Activated CD8-positive, alpha-beta T cell treated with anti-CD3 and anti-CD28 coated beads for 36 hours (primary cell): Measurements from ENCODE around the gene CFAP141. TPM values are rescaled to one million over a fixed set of nuclear protein-coding genes. Genes with fewer than 3 reads are reported as not detected.

Experiments
- ATAC-seq: fragments of 200-7000 bp; cut with Tn5 transposase; one replicate; pipeline ENCODE4 v1.10.0; 2021; ENCODE audit warnings: mild to moderate bottlenecking, moderate library complexity
- CTCF ChIA-PET: fragments of 350-600 bp; sonication (Branson Sonifier 250); formaldehyde crosslinking; loops from one replicate; lab custom pipeline; 2021; ENCODE audit warnings: antibody characterized with exemption; lab: Charles Lee
- POLR2A ChIA-PET: fragments of 350-600 bp; sonication (Branson Sonifier 250); formaldehyde crosslinking; loops from one replicate; lab custom pipeline; 2021; ENCODE audit warnings: antibody characterized with exemption; lab: Charles Lee
- DNase-seq: peaks from one replicate; pipeline ENCODE4 v3.0.0-alpha.2; 2020
- H3K27ac Mint-ChIP-seq: one replicate; pipeline ENCODE4 v1.8.0; 2021; ENCODE audit warnings: mild to moderate bottlenecking, mixed read lengths
- H3K27me3 Mint-ChIP-seq: one replicate; pipeline ENCODE4 v1.8.0; 2021; ENCODE audit warnings: mixed read lengths
- H3K36me3 Mint-ChIP-seq: one replicate; pipeline ENCODE4 v1.8.0; 2021; ENCODE audit warnings: low read depth, mixed read lengths
- H3K4me1 Mint-ChIP-seq: one replicate; pipeline ENCODE4 v1.8.0; 2021; ENCODE audit warnings: low read depth, mixed read lengths
- H3K4me3 Mint-ChIP-seq: one replicate; pipeline ENCODE4 v1.8.0; 2021; ENCODE audit warnings: mild to moderate bottlenecking, moderate library complexity, mixed read lengths
- H3K9me3 Mint-ChIP-seq: one replicate; pipeline ENCODE4 v1.8.0; 2021; ENCODE audit warnings: mixed read lengths
- intact Hi-C: fragments of 100-400 bp; cut with micrococcal nuclease; formaldehyde crosslinking; loops from one replicate; pipeline ENCODE4 v1.10.0; 2022
- total RNA-seq, 2 experiments: library from RNA; stranded (reverse); gene quantifications; one replicate each; pipeline ENCODE4 v1.2.3, GENCODE V29; 2021
- TF ChIP-seq, protein P1 (sequence below): fragments of 200-600 bp; IDR thresholded peaks from one replicate; pipeline ENCODE4 v1.8.0; 2022; ENCODE audit warnings: antibody characterized with exemption, mild to moderate bottlenecking

CFAP141 gene
- total RNA-seq, 2 experiments from 2014 or later, result not detected

DNA sequence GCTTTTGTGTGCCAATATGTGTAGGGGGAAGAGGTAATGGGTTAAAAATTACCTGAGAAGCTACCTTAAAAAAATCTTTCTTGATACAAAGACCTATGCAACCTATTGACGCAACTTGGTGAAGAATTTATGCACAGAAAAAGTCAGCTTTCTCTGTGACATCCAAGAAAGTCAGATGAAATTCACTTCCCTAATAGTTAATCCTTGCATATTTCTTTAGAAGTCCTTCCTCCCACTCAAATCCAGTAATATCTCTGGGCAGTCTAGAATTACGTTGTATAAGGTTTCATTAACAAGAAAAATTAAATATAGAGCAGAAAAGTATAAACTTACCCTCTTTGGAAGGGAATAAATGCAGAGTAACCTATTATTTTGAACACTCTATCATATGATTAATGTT, 17.5 kb upstream of the CFAP141 start:
- Mint-ChIP-seq H3K27ac (peak overlapping the region; percentile 98), H3K4me1 (peaks cover 56% of the 10 kb centered on the region), H3K4me3 (peak overlapping the region; percentile 96), H3K9me3 (peaks cover 7% of the 10 kb centered on the region), H3K27me3 (no peaks in the 10 kb centered on the region), H3K36me3 (peaks cover 71% of the 10 kb centered on the region)
- ATAC-seq (no peak), DNase-seq (no peak)
- intact Hi-C loops, result loop anchor here (5.0 kb wide), 2 partner anchors 41 to 49 kb away; partner anchors contain the start of gene HAX1
- TF ChIP-seq, protein P1, sequence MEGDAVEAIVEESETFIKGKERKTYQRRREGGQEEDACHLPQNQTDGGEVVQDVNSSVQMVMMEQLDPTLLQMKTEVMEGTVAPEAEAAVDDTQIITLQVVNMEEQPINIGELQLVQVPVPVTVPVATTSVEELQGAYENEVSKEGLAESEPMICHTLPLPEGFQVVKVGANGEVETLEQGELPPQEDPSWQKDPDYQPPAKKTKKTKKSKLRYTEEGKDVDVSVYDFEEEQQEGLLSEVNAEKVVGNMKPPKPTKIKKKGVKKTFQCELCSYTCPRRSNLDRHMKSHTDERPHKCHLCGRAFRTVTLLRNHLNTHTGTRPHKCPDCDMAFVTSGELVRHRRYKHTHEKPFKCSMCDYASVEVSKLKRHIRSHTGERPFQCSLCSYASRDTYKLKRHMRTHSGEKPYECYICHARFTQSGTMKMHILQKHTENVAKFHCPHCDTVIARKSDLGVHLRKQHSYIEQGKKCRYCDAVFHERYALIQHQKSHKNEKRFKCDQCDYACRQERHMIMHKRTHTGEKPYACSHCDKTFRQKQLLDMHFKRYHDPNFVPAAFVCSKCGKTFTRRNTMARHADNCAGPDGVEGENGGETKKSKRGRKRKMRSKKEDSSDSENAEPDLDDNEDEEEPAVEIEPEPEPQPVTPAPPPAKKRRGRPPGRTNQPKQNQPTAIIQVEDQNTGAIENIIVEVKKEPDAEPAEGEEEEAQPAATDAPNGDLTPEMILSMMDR, result no peak
- ChIA-PET POLR2A (interaction anchor here (0.6 to 1.2 kb wide), 5 partner anchors 13 to 375 kb away, joined by 3 to 4 read pairs (median 4); no protein-coding TSS in a partner anchor), CTCF (interaction anchor here (0.8 to 2.7 kb wide), 6 partner anchors 18 to 112 kb away, joined by 3 to 16 read pairs (median 8); partner anchors contain the start of gene HAX1)

DNA sequence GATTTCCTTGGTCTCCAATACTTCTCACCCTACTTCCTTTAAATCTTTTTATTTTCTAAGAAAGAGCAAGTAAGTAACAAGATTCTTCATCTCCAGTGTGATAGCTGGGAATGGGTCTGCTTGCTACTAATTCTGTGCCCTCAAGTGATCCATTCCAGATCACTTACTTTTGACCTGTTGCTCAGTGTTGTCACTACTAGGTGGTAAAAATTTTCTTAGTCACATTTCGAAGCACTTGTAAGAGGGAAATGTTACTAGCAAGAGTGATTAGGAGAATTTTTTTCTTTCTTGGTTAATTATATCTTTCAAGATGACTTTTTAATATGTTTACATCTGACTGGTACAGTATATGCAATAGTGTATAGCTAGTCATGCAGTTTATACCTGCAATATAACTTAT, 16.8 kb upstream of the CFAP141 start:
- Mint-ChIP-seq H3K9me3 (peaks cover 7% of the 10 kb centered on the region), H3K27ac (peak overlapping the region; percentile 98), H3K4me1 (peaks cover 61% of the 10 kb centered on the region), H3K36me3 (peaks cover 74% of the 10 kb centered on the region), H3K27me3 (no peaks in the 10 kb centered on the region), H3K4me3 (peak overlapping the region; percentile 96)
- POLR2A ChIA-PET, result interaction anchor here (0.6 to 1.5 kb wide), 10 partner anchors 11 to 495 kb away, joined by 3 to 8 read pairs (median 3); partner anchors contain the start of genes INTS3 and JTB
- intact Hi-C loops, result loop anchor here (5.0 kb wide), 2 partner anchors 41 to 49 kb away; partner anchors contain the start of gene HAX1
- CTCF ChIA-PET, result interaction anchor here (0.8 to 2.7 kb wide), 6 partner anchors 19 to 113 kb away, joined by 3 to 16 read pairs (median 5); partner anchors contain the start of gene HAX1
- TF ChIP-seq, protein P1, result no peak
- no peak for ATAC-seq
- DNase-seq, result no peak

DNA sequence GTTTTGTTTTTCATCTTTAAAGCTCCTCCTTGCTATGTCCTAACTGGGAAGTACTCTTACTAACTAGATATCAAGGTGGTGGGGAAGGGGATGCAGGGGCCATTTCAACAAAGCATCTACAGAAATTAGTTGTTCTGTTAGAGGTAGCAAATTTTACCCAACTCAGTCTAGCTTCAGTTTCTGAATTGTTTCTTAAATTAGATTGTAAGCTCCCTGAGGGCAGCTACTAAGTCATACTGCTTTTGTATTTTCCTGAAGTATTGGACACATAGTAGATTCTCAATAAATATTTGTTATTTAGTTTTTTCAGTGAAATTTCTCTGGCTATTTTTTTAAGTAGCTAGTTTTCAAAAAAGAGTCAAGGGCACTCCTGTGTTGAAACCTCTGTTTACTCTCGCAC, 16.4 kb upstream of the CFAP141 start:
- H3K27me3 Mint-ChIP-seq, result no peaks in the 10 kb centered on the region
- peak overlapping the region; percentile 98 for H3K27ac Mint-ChIP-seq
- intact Hi-C loops, result loop anchor here (5.0 kb wide), 2 partner anchors 40 to 50 kb away; partner anchors contain the start of gene HAX1
- peak overlapping the region; percentile 96 for H3K4me3 Mint-ChIP-seq
- CTCF ChIA-PET, result interaction anchor here (0.6 to 2.7 kb wide), 6 partner anchors 14 to 113 kb away, joined by 3 to 16 read pairs (median 5); partner anchors contain the start of gene HAX1
- H3K9me3 Mint-ChIP-seq, result peaks cover 7% of the 10 kb centered on the region
- H3K36me3 Mint-ChIP-seq, result peaks cover 76% of the 10 kb centered on the region
- DNase-seq, result no peak
- no peak for ATAC-seq
- TF ChIP-seq, protein P1, result no peak
- peaks cover 65% of the 10 kb centered on the region for H3K4me1 Mint-ChIP-seq
- POLR2A ChIA-PET, result interaction anchor here (0.6 to 1.5 kb wide), 10 partner anchors 12 to 495 kb away, joined by 3 to 8 read pairs (median 3); partner anchors contain the start of genes INTS3 and JTB

DNA sequence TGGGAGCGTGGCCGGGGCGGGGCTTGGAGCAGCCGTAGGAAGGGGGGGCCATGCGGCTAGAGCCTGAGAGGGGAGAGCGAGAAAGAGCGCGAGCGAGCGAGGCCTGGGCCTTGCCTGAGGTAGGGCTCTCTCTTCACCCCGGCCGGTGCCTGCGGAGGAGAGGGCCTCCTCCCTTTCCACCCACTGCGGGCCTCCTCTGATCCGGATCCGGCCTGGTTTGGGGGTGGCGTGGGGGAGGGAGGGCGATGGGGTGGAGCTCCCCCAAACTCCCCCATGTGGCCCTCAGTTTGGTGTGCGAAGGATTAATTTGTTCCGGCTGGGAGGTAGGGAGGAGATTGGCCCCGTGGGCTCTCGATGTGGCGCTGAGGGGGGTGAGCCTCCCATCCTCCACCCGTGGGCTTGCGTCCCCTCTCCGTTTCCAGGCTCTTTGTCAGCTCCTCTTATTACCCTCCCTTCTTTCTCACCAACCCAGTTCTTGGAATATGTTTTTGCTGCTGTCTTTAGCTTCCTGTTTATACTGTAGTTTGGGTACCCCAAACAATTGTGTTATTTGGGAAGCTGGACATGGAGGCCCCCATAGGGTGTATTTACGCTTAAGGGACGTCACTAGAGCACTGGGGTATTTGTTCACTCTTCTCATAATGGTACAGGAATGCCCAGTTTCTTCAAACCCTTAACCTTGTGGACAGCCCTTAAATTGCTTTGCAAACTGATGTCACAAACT, 15.3 kb upstream of the CFAP141 start:
- peaks cover 74% of the 10 kb centered on the region for H3K36me3 Mint-ChIP-seq
- peak; percentile 70 for DNase-seq
- ChIA-PET POLR2A (interaction anchor here (0.7 to 4.0 kb wide), 9 partner anchors 8 to 243 kb away, joined by 3 to 22 read pairs (median 3); partner anchors contain the start of gene JTB), CTCF (interaction anchor here (2.5 to 2.7 kb wide), 3 partner anchors 22 to 114 kb away, joined by 7 to 16 read pairs (median 12); partner anchors contain the start of gene HAX1)
- intact Hi-C loops, result loop anchor here (5.0 kb wide), 2 partner anchors 39 to 51 kb away; partner anchors contain the start of gene HAX1
- TF ChIP-seq, protein P1, result no peak
- ATAC-seq, result peak; percentile 35
- peak overlapping the region; percentile 96 for H3K4me3 Mint-ChIP-seq
- peaks cover 64% of the 10 kb centered on the region for H3K4me1 Mint-ChIP-seq
- no peaks in the 10 kb centered on the region for H3K27me3 Mint-ChIP-seq
- peaks cover 7% of the 10 kb centered on the region for H3K9me3 Mint-ChIP-seq
- H3K27ac Mint-ChIP-seq, result peak overlapping the region; percentile 98
